ENCODE results near the gene GPER1. TPM values are rescaled to one million over a fixed set of nuclear protein-coding genes. Genes with fewer than 3 reads are reported as not detected.

The GPER1 gene
- total RNA-seq, 1 donor from 2014 or later: 2.7 TPM

- no peak for DNase-seq
- no peak for ATAC-seq (ENCODE audit: low read depth)
- H3K4me3 Mint-ChIP-seq: peak overlapping the region; percentile 82
- H3K4me1 Mint-ChIP-seq: peaks cover 48% of the 10 kb centered on the region
- intact Hi-C loops (cut with micrococcal nuclease): loop anchor here (5.0 kb wide), 2 partner anchors 260 to 320 kb away; partner anchors contain the start of gene GET4
- H3K27ac Mint-ChIP-seq: peak overlapping the region; percentile 70
- H3K9me3 Mint-ChIP-seq: no peaks in the 10 kb centered on the region
- TF ChIP-seq CTCF (IDR thresholded peaks at IDR 0.05): no peak
- H3K27me3 Mint-ChIP-seq: no peaks in the 10 kb centered on the region
- CTCF ChIA-PET: interaction anchor here (1.0 to 2.0 kb wide), 2 partner anchors 71 to 144 kb away, joined by 3 to 11 read pairs; no protein-coding TSS in a partner anchor
- POLR2A ChIA-PET: interaction anchor here (0.6 to 1.9 kb wide), 4 partner anchors 14 to 144 kb away, joined by 3 to 7 read pairs (median 4); no protein-coding TSS in a partner anchor
- no peaks in the 10 kb centered on the region for H3K36me3 Mint-ChIP-seq (ENCODE audit: low read depth)
Observed at GRCh38 chr7:1136841-1137516, 49.1 kb downstream of the GPER1 start.

DNA sequence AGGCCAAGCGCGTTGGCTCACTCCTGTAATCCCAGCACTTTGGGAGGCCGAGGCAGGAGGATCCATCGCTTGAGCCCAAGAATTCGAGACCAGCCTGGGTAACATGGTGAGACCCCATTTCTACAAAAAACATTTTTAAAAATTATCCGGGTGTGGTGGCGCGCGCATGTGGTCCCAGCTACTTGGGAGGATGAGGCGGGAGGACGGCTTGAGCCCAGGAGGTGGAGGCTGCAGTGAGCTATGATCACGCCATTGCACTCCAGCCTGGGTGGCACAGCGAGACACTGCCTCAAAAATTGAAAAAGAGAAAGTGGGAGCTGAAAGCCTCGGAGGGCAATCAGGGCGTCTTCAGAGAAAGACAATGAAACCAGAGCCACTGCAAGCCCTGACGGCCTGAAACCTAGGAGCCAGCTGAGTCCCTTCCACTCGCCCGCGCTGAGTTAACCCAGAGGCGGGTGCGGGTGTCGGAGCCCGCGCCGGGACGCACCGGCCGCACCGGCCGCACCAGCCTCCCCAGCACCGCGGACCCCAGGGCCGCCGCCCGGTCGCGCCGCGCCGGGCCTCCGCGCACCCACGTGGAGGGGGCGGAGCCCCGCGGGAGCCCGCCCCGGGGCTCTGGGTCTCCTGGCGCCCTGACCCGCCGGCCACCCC, 49.7 kb downstream of the GPER1 start:
- Mint-ChIP-seq H3K9me3 (no peaks in the 10 kb centered on the region), H3K4me3 (peak overlapping the region; percentile 86), H3K27ac (peak overlapping the region; percentile 70), H3K4me1 (peaks cover 52% of the 10 kb centered on the region), H3K27me3 (no peaks in the 10 kb centered on the region), H3K36me3 (ENCODE audit: low read depth) (no peaks in the 10 kb centered on the region)
- CTCF ChIA-PET: interaction anchor here (1.5 to 2.0 kb wide), 2 partner anchors 51 to 144 kb away, joined by 4 to 11 read pairs; no protein-coding TSS in a partner anchor
- POLR2A ChIA-PET: interaction anchor here (0.9 to 3.1 kb wide), 9 partner anchors 14 to 163 kb away, joined by 3 to 18 read pairs (median 5); partner anchors contain the start of genes COX19 and ZFAND2A
- no peak for DNase-seq
- ATAC-seq (ENCODE audit: low read depth): peak; percentile 62
- intact Hi-C loops (cut with micrococcal nuclease): loop anchor here (1.0 to 5.0 kb wide), 5 partner anchors 23 to 320 kb away; partner anchors contain the start of genes GET4 and ZFAND2A
- no peak for TF ChIP-seq CTCF (IDR thresholded peaks at IDR 0.05)

GRCh38 chr7:1140476-1141104, 52.7 kb downstream of the GPER1 start:
- DNase-seq (no peak), ATAC-seq (ENCODE audit: low read depth) (peak; percentile 45)
- CTCF ChIA-PET: interaction anchor here (6.2 kb wide), 1 partner anchor 147 kb away, joined by 59 read pairs; no protein-coding TSS in a partner anchor
- POLR2A ChIA-PET: interaction anchor here (0.7 to 3.1 kb wide), 4 partner anchors 12 to 166 kb away, joined by 3 to 18 read pairs (median 9); partner anchors contain the start of genes COX19 and ZFAND2A
- H3K36me3 Mint-ChIP-seq (ENCODE audit: low read depth): no peaks in the 10 kb centered on the region
- H3K9me3 Mint-ChIP-seq: no peaks in the 10 kb centered on the region
- H3K27ac Mint-ChIP-seq: peak overlapping the region; percentile 85
- no peak for TF ChIP-seq CTCF (IDR thresholded peaks at IDR 0.05)
- no peaks in the 10 kb centered on the region for H3K27me3 Mint-ChIP-seq
- intact Hi-C loops (cut with micrococcal nuclease): loop anchor here (1.0 to 10.0 kb wide), 6 partner anchors 37 to 536 kb away; partner anchors contain the start of gene COX19
- peaks cover 61% of the 10 kb centered on the region for H3K4me1 Mint-ChIP-seq
- peak overlapping the region; percentile 66 for H3K4me3 Mint-ChIP-seq

DNA sequence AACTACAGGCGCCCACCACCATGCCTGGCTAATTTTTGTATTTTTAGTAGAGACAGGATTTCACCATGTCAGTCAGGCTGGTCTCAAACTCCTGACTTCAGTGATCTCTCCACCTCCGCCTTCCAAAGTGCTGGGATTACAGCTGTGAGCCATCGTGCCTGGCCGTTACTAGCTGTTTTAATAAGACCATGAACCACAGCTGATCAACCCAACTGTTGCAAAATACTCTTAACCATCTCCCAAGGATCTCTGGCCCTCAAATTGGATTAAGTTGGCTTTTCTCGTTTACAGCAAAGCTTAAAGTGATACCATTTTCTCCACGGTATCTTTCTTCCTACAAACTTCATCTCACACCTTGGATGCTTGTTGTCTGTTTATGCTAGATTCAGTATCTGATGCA, 53.7 kb downstream of the GPER1 start:
- H3K4me1 Mint-ChIP-seq: peaks cover 60% of the 10 kb centered on the region
- no peak overlapping the region for H3K27ac Mint-ChIP-seq
- TF ChIP-seq CTCF (IDR thresholded peaks at IDR 0.05): no peak
- no peak for ATAC-seq (ENCODE audit: low read depth)
- no peaks in the 10 kb centered on the region for H3K9me3 Mint-ChIP-seq
- DNase-seq: no peak
- no peaks in the 10 kb centered on the region for H3K36me3 Mint-ChIP-seq (ENCODE audit: low read depth)
- intact Hi-C loops (cut with micrococcal nuclease): loop anchor here (5.0 to 10.0 kb wide), 4 partner anchors 36 to 537 kb away; no protein-coding TSS in a partner anchor
- H3K27me3 Mint-ChIP-seq: no peaks in the 10 kb centered on the region
- ChIA-PET CTCF (interaction anchor here (0.9 to 6.2 kb wide), 4 partner anchors 35 to 148 kb away, joined by 3 to 59 read pairs (median 5); no protein-coding TSS in a partner anchor), POLR2A (interaction anchor here (1.4 to 1.5 kb wide), 2 partner anchors 10 to 149 kb away, joined by 4 to 12 read pairs; no protein-coding TSS in a partner anchor)
- no peak overlapping the region for H3K4me3 Mint-ChIP-seq

Measured in activated B cell treated with CpG ODN at 0.5 μM for 24 hours (primary cell).